Esophagus muscularis mucosa (tissue), 4 donors: ENCODE measurements around the gene XRN1. TPM values are rescaled to one million over a fixed set of nuclear protein-coding genes. Genes with fewer than 3 reads are reported as not detected.

Source experiments
- DNase-seq: peaks from one replicate; pipeline ENCODE4 v3.0.0-alpha.2; 2017; ENCODE audit errors: extremely low spot score
- H3K27ac ChIP-seq, 4 donors: fragments of 200-600 bp; sonication (generic); replicated peaks in 1 of 4; 1 replicate in 3 of 4; 2 replicates in 1 of 4; pipeline ENCODE4 v1.5.1; 2016 to 2019; ENCODE audit warnings: mild to moderate bottlenecking in 1 of 4
- H3K27me3 ChIP-seq, 4 donors: fragments of 200-600 bp; sonication (generic); one replicate each; pipeline versions ENCODE4 v1.5.1 to v1.6.0; 2016 to 2019
- H3K36me3 ChIP-seq, 4 donors: fragments of 200-600 bp; sonication (generic); one replicate each; pipeline ENCODE4 v1.5.1; 2016 to 2019
- H3K4me1 ChIP-seq, 4 donors: fragments of 200-600 bp; sonication (generic); one replicate each; pipeline ENCODE4 v1.5.1; 2016 to 2019
- H3K4me3 ChIP-seq, 4 donors: fragments of 200-600 bp; sonication (generic); 1 replicate in 2 of 4; 2 replicates in 2 of 4; pipeline ENCODE4 v1.5.1; 2016 to 2019; ENCODE audit warnings: mild to moderate bottlenecking in 4 of 4, moderate library complexity in 1 of 4
- H3K9me3 ChIP-seq, 4 donors: fragments of 200-600 bp; sonication (generic); 1 replicate in 3 of 4; 2 replicates in 1 of 4; pipeline ENCODE4 v1.5.1; 2016 to 2019
- EP300 ChIP-seq: sonication (generic); formaldehyde crosslinking; IDR thresholded peaks from one replicate; pipeline ENCODE4 v1.6.1; 2017; ENCODE audit warnings: antibody characterized with exemption
- POLR2A ChIP-seq: fragments of 450-650 bp; IDR thresholded peaks from one replicate; pipeline ENCODE4 v1.6.1; 2017; ENCODE audit warnings: antibody characterized with exemption, moderate library complexity, mild to moderate bottlenecking, low read depth
- POLR2AphosphoS5 ChIP-seq, 2 donors: sonication (generic); formaldehyde crosslinking; IDR thresholded peaks; one replicate each; pipeline ENCODE4 v1.6.1; 2017; ENCODE audit warnings: antibody characterized with exemption in 2 of 2
- WGBS: methylation state at CpG from one replicate; pipeline ENCODE4 v1.1.5; 2018; 5-methylcytosine and 5-hydroxymethylcytosine counted together
- intact Hi-C: fragments of 100-400 bp; cut with DNase I; formaldehyde crosslinking; loops from one replicate; pipeline ENCODE4 v1.15.1; 2023
- total RNA-seq, 4 donors: library from RNA; depleted of rRNA; stranded (reverse); fragments of >200 nt; gene quantifications; one replicate each; pipeline versions ENCODE4 v1.1.0 to v1.2.1, GENCODE V29; 2016
- TF ChIP-seq, protein P1 (sequence below), 3 experiments: fragments of 200-600 bp in 2 of 3; fragments of 450-650 bp in 1 of 3; sonication (generic) in 2 of 3; IDR thresholded peaks; one replicate each; pipeline ENCODE4 v1.5.1; 2017 to 2019; ENCODE audit warnings: antibody characterized with exemption in 3 of 3, mild to moderate bottlenecking in 2 of 3, moderate library complexity in 1 of 3

XRN1 gene
- 10 to 100 TPM; 31.4 to 40.7 (median 34.9) TPM for total RNA-seq

DNA sequence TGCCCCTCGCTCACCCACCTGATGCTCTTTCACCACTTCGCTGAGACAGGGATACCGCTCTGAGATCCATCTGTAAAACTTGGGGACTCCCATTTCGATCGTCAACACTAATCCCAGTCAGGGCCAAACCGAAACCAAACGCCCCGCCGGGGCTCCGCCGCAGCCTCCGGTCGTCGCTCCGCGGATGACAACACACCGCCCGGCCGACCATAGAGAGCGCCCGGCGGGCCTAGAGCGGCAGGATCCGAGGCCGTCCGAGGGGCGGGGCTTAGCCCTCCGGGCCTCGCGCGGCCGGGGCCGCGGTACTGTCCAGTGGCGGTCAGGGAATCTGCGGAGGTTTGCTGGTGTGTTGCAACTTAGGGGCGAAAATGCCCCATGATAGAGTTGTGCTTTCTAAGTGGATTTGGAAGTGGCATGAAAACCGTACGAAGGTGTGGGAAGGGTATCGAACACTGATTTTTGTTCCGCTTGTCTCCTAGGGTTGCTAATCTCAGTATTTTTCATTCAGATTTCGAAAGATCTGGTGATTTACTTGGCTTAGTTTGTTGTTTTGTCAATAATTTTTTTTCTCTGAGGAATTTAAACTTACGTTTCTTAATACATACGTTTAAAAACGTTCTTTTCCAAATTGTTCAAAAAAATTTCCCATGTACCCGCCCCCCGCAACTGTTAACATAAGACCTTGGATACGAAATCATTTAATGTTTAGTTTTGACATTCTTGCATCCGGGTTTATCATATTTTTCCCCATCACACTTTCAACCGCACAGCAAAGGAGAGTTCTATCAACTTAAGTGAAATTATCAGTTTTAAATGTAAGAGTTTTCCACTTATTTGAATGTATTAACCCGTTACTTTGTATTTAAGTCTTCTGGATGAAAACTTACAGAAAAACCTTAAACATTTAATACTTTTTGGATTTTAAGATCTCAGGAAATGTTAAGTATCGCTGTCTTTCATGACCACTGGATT, at the start of gene XRN1:
Gene XRN1 (minus strand): TSS at position 186 of the 972 bp plus-strand sequence. CDS start 93 bp downstream, at position 93.
- no peak for TF ChIP-seq EP300
- TF ChIP-seq POLR2AphosphoS5 (IDR thresholded peaks at IDR 0.05) = peak; percentile 81 to 87
- peak; percentile 96 for DNase-seq
- Histone ChIP-seq H3K4me1 (peaks cover 20 to 43% (median 41%) of the 10 kb centered on the region in 4 donors), H3K27me3 (no peaks in the 10 kb centered on the region), H3K36me3 (peaks cover 0 to 25% (median 14%) of the 10 kb centered on the region in 4 donors), H3K4me3 (peak within 1 kb of the TSS; percentile 93 to 98 (median 96)), H3K9me3 (no peaks in the 10 kb centered on the region), H3K27ac (peak within 1 kb of the TSS; percentile 98 to 99 (median 98))
- intact Hi-C loops = loop anchor here (10.0 kb wide), 1 partner anchor 557 kb away; the partner anchor contains the start of gene U2SURP
- 5% methylated on average over 50 of the region's 52 CpGs for WGBS

DNA sequence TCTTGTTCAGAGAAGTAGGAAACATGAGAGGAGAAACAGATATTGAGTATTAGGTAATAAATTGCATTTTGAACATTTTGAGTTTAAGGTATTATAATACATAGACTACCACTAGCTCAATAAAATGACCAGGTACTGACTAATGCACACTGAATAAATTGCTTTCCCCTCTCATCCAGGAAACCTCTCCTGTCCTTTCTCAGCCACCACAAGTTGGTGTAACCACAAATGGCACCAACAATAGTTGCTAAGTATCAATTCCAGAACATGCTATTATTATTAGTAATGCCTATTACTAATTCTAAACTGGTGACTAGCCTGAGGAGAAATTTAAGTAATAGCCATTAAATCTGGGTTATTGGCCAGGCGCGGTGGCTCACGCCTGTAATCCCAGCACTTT, 47.3 kb upstream of the XRN1 start:
- no peak overlapping the region for H3K27ac ChIP-seq
- H3K36me3 ChIP-seq = peaks cover 34 to 89% (median 64%) of the 10 kb centered on the region in 4 donors
- no peak for DNase-seq
- TF ChIP-seq POLR2AphosphoS5 (IDR thresholded peaks at IDR 0.05) = no peak
- no peak for TF ChIP-seq EP300
- no peak for TF ChIP-seq POLR2A
- TF ChIP-seq, protein P1, sequence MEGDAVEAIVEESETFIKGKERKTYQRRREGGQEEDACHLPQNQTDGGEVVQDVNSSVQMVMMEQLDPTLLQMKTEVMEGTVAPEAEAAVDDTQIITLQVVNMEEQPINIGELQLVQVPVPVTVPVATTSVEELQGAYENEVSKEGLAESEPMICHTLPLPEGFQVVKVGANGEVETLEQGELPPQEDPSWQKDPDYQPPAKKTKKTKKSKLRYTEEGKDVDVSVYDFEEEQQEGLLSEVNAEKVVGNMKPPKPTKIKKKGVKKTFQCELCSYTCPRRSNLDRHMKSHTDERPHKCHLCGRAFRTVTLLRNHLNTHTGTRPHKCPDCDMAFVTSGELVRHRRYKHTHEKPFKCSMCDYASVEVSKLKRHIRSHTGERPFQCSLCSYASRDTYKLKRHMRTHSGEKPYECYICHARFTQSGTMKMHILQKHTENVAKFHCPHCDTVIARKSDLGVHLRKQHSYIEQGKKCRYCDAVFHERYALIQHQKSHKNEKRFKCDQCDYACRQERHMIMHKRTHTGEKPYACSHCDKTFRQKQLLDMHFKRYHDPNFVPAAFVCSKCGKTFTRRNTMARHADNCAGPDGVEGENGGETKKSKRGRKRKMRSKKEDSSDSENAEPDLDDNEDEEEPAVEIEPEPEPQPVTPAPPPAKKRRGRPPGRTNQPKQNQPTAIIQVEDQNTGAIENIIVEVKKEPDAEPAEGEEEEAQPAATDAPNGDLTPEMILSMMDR (IDR thresholded peaks at IDR 0.05) = no peak
- no peak overlapping the region for H3K4me3 ChIP-seq
- no peaks in the 10 kb centered on the region for H3K9me3 ChIP-seq
- 100% methylated on average over 3 of the region's 3 CpGs for WGBS
- H3K27me3 ChIP-seq = no peaks in the 10 kb centered on the region
- intact Hi-C loops = no loop called here
- no peaks in the 10 kb centered on the region for H3K4me1 ChIP-seq

GRCh38 chr3:142492184-142492583, 44.3 kb upstream of the XRN1 start:
- TF ChIP-seq EP300 (no peak), POLR2A (no peak), POLR2AphosphoS5 (IDR thresholded peaks at IDR 0.05) (no peak)
- TF ChIP-seq, protein P1 (IDR thresholded peaks at IDR 0.05) = no peak

GRCh38 chr3:142489572-142490323, 41.9 kb upstream of the XRN1 start:
- no peaks in the 10 kb centered on the region for H3K27me3 ChIP-seq
- peaks cover 31 to 87% (median 68%) of the 10 kb centered on the region in 4 donors for H3K36me3 ChIP-seq
- TF ChIP-seq, protein P1 (IDR thresholded peaks at IDR 0.05) = no peak
- TF ChIP-seq EP300 (no peak), POLR2A (no peak), POLR2AphosphoS5 (IDR thresholded peaks at IDR 0.05) (no peak)
- intact Hi-C loops = no loop called here
- H3K4me3 ChIP-seq = no peak overlapping the region
- no peak for DNase-seq
- H3K27ac ChIP-seq = no peak overlapping the region
- no peaks in the 10 kb centered on the region for H3K9me3 ChIP-seq
- no peaks in the 10 kb centered on the region for H3K4me1 ChIP-seq
- 95% methylated on average over 5 of the region's 5 CpGs for WGBS

More at GRCh38 chr3:142492184-142492583, 44.3 kb upstream of the XRN1 start:
- Histone ChIP-seq H3K4me1 (no peaks in the 10 kb centered on the region), H3K27ac (no peak overlapping the region), H3K27me3 (no peaks in the 10 kb centered on the region), H3K4me3 (no peak overlapping the region), H3K9me3 (no peaks in the 10 kb centered on the region), H3K36me3 (peaks cover 29 to 91% (median 71%) of the 10 kb centered on the region in 4 donors)
- intact Hi-C loops = no loop called here
- DNase-seq = no peak
- WGBS = 93% methylated on average over 2 of the region's 2 CpGs
